ENCODE results near the gene MRPL9. TPM values are rescaled to one million over a fixed set of nuclear protein-coding genes. Genes with fewer than 3 reads are reported as not detected.
"Not testable (repeated sequence)": the region's sequence is repeated elsewhere in the genome, so short reads cannot be mapped to it uniquely, and the experiment has no call there.

MRPL9 gene
- total RNA-seq, 1 donor from 2014 or later, result 34.1 TPM

DNA sequence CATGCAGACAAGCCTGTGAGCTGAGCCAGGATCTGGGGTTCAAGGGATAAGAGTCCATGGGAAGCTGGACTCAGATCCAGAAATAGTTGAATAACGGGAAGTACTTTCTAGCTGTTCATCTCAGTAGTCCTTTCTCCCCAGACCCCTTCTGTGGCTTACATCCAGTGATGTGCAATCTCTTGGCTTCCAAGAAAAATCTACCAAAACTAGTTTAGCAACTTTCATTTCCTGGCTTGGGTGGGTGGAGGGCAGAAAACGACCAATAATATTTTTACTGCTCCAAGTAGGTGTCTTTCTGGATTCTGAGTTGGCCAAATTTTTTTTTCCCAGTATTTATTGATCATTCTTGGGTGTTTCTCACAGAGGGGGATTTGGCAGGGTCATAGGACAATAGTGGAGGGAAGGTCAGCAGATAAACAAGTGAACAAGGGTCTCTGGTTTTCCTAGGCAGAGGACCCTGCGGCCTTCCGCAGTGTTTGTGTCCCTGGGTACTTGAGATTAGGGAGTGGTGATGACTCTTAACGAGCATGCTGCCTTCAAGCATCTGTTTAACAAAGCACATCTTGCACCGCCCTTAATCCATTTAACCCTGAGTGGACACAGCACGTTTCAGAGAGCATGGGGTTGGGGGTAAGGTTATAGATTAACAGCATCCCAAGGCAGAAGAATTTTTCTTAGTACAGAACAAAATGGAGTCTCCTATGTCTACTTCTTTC is 5.2 kb upstream of the MRPL9 start:
- DNase-seq (ENCODE audit: extremely low spot score in 2 of 2); H3K27ac ChIP-seq; H3K9me3 ChIP-seq; H3K36me3 ChIP-seq; intact Hi-C loops (cut with DNase I); H3K27me3 ChIP-seq; H3K4me3 ChIP-seq: not testable (repeated sequence)
- TF ChIP-seq POLR2AphosphoS5 (IDR thresholded peaks at IDR 0.05; ENCODE audit: insufficient read depth in 1 of 2, low read depth in 1 of 2), result peak in 1 of 2 donors; percentile 14
- H3K4me1 ChIP-seq, result peaks cover 11% of the 10 kb centered on the region

DNA sequence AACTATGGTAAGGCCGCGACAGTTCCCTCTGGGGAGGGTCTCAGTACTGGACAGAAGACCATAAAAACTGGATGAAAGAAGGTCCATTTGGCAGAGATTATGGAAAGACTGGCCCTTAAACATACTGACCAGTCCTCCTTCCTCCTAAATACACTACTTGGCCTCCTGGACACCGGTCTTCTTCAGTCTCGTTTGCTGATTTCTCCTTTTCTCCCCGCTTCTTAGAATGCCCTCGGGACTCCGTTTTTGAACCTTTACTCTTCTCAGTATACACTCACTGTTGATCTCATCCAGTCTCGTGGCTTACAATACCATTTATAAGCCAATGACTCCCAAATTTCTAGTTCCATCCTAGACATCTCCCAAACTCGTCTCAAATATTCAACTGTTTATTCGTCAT is 694 bp upstream of the MRPL9 start:
- Histone ChIP-seq H3K4me1 (peaks cover 20% of the 10 kb centered on the region), H3K36me3 (peaks cover 0 to 25% of the 10 kb centered on the region in 2 donors), H3K27ac (peak overlapping the region; percentile 81), H3K4me3 (peak overlapping the region; percentile 77 to 95), H3K27me3 (no peaks in the 10 kb centered on the region), H3K9me3 (no peaks in the 10 kb centered on the region)
- no peak for DNase-seq (ENCODE audit: extremely low spot score in 2 of 2)
- TF ChIP-seq POLR2A (IDR thresholded peaks at IDR 0.05) (no peak), POLR2AphosphoS5 (IDR thresholded peaks at IDR 0.05; ENCODE audit: insufficient read depth in 1 of 2, low read depth in 1 of 2) (no peak)
- TF ChIP-seq, protein P1, sequence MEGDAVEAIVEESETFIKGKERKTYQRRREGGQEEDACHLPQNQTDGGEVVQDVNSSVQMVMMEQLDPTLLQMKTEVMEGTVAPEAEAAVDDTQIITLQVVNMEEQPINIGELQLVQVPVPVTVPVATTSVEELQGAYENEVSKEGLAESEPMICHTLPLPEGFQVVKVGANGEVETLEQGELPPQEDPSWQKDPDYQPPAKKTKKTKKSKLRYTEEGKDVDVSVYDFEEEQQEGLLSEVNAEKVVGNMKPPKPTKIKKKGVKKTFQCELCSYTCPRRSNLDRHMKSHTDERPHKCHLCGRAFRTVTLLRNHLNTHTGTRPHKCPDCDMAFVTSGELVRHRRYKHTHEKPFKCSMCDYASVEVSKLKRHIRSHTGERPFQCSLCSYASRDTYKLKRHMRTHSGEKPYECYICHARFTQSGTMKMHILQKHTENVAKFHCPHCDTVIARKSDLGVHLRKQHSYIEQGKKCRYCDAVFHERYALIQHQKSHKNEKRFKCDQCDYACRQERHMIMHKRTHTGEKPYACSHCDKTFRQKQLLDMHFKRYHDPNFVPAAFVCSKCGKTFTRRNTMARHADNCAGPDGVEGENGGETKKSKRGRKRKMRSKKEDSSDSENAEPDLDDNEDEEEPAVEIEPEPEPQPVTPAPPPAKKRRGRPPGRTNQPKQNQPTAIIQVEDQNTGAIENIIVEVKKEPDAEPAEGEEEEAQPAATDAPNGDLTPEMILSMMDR (IDR thresholded peaks at IDR 0.05), result no peak
- intact Hi-C loops (cut with DNase I), result no loop called here

DNA sequence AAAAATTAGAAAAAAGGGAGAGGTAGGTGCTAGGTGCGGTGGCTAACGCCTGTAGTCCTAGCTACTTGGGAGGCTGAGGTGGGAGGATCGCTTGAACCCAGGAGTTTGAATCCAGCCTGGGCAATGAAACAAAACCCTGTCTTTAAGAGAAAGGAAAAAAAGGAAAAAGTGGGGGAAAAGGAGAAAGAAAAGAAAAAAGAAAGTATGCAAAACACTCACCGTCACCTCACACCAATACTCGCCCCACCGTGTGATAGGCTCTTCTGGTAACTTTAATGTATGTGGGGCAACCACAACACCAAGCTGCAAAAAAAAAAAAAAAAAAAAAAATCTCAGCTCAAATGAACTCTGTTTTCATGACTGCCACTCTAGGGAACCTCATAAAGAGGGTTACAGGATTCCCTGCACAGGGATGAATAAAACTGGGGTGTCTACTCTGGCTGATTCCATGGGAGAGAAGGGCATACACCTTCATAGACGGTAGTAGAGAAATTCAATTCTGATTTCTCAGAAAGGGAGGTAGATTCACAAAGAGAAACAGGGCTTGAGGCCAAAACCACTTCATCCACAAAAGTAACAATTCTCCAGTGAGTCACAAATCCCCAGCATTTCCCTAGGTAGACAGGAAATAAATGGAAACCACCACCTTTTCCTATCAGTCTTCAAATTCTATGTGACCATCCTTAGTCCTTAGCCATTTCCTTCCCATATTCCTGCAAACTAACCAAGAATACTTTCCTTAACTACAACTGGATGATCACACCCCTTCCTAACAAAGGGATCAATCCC is 2.5 kb downstream of the MRPL9 start:
- H3K4me1 ChIP-seq, result peaks cover 20% of the 10 kb centered on the region
- H3K36me3 ChIP-seq, result peaks cover 0 to 28% of the 10 kb centered on the region in 2 donors
- no peak for TF ChIP-seq POLR2AphosphoS5 (IDR thresholded peaks at IDR 0.05; ENCODE audit: insufficient read depth in 1 of 2, low read depth in 1 of 2)
- TF ChIP-seq, protein P1 (IDR thresholded peaks at IDR 0.05), result no peak
- TF ChIP-seq POLR2A (IDR thresholded peaks at IDR 0.05), result no peak

DNA sequence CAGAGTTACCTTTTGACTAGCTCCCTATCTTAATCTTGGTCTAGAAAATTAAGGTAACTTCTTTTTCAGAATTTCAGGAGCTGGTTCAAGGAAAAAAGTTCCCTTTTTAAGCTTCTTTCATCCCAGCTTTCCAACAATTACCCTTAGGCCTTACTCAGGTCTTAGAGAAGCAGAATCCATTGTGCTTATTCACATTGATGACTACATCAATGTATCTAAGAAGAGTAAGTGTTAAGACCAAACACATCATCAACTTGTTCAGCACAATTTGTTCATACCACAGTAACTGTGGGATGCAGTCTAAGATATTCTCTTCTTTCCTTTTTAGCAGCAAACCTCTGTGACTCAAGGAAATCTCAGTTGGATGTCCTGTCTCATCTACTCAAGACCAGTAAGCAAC is 4.1 kb downstream of the MRPL9 start:
- intact Hi-C loops (cut with DNase I), result no loop called here
- no peak overlapping the region for H3K27ac ChIP-seq
- peaks cover 15% of the 10 kb centered on the region for H3K4me1 ChIP-seq
- H3K9me3 ChIP-seq, result no peaks in the 10 kb centered on the region
- H3K27me3 ChIP-seq, result no peaks in the 10 kb centered on the region
- TF ChIP-seq, protein P1 (IDR thresholded peaks at IDR 0.05), result no peak
- TF ChIP-seq POLR2A (IDR thresholded peaks at IDR 0.05) (no peak), POLR2AphosphoS5 (IDR thresholded peaks at IDR 0.05; ENCODE audit: insufficient read depth in 1 of 2, low read depth in 1 of 2) (no peak)
- no peak overlapping the region for H3K4me3 ChIP-seq
- no peak for DNase-seq (ENCODE audit: extremely low spot score in 2 of 2)
- H3K36me3 ChIP-seq, result peaks cover 0 to 28% of the 10 kb centered on the region in 2 donors

More for the DNA sequence above, 2.5 kb downstream of the MRPL9 start:
- peak in 1 of 2 donors; percentile 3 for DNase-seq (ENCODE audit: extremely low spot score in 2 of 2)
- no peaks in the 10 kb centered on the region for H3K27me3 ChIP-seq
- no peak overlapping the region for H3K27ac ChIP-seq
- no peak overlapping the region for H3K4me3 ChIP-seq
- intact Hi-C loops (cut with DNase I), result no loop called here
- no peaks in the 10 kb centered on the region for H3K9me3 ChIP-seq

DNA sequence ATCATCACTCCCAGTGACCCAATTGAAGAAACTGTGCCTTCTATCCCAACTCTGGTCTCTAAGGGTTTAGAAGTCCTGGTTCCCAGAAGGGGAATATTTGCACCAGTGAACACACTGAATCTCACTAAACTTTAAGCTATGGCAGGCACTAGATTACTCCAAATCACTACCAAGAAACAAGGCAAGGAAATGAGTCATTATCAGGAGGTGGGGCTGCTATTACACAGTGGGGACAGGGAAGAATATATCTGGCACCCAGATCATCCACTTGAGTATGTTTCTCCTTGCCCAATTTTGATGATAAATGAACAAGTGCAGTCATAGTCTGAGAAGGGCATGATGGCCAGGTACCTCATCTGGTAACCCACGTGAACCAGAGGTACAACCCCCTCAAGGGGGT is 7.0 kb downstream of the MRPL9 start:
- Histone ChIP-seq H3K4me1 (no peaks in the 10 kb centered on the region), H3K36me3 (peaks cover 0 to 22% of the 10 kb centered on the region in 2 donors), H3K9me3 (no peaks in the 10 kb centered on the region), H3K4me3 (no peak overlapping the region), H3K27me3 (no peaks in the 10 kb centered on the region), H3K27ac (no peak overlapping the region)
- DNase-seq (ENCODE audit: extremely low spot score in 2 of 2), result no peak
- intact Hi-C loops (cut with DNase I), result no loop called here
- TF ChIP-seq POLR2AphosphoS5 (IDR thresholded peaks at IDR 0.05; ENCODE audit: insufficient read depth in 1 of 2, low read depth in 1 of 2), result no peak
- TF ChIP-seq, protein P1 (IDR thresholded peaks at IDR 0.05), result no peak
- no peak for TF ChIP-seq POLR2A (IDR thresholded peaks at IDR 0.05)

All from vagina (tissue), 2 donors.